ENCODE results near the gene INPP5K.
"Not testable (repeated sequence)": the region's sequence is repeated elsewhere in the genome, so short reads cannot be mapped to it uniquely, and the experiment has no call there.

INPP5K gene

DNA sequence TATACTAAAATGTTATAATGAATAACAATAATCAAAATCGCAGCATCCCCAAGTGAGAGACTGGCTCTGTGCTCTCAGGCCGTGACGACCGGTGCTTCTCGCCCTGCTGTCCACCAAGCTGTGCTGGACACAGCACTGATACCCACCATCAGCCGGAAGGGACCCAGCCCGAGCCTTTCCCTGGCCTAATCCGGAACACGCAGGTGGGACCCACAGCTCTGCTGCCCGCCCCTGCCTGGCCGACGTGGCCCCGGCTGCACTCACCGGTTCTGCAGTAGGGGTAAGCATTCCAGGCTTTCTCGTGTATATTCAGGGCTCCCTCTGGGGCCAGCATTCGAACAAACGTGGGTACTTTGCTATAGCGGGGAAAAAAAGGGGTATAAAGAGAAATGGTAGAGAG, 31.6 kb upstream of the INPP5K start:
- DNase-seq (ENCODE audit: extremely low read depth in 1 of 2, low read depth in 1 of 2) = no peak

DNA sequence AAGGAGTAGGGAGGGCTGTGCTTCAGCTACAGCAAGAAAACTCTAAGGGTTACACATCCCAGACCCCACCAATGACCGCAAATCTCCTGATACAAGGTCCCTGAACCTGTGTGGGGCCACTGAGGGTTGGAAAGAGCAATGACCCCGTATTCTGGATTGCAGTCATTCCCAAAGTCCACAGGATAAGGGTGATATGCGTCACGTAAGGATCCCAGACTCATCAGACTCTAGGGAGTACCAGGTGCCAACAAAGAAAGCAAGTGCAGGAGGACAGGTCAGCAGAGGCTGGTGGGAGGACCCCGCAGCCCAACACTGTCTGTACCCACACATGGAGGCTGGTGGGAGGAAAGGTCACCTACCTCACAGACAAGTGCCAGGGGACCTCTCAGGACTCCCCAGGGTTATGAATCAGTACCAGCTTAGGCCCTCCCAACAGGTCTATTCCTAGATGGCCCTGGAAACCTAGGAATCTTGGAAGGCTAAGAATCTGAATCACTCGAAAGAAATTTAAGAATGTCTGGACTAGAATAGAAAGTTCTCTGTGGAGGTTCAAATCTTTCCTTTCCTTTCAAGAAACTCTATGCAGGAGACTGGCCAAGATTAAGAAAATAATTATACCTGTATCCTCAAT, 30.0 kb upstream of the INPP5K start:
- DNase-seq (ENCODE audit: extremely low read depth in 1 of 2, low read depth in 1 of 2) = no peak

- no peak for DNase-seq (ENCODE audit: extremely low read depth in 1 of 2, low read depth in 1 of 2)
These were observed 29.2 kb upstream of the INPP5K start for GRCh38 chr17:1545618-1546017.

DNA sequence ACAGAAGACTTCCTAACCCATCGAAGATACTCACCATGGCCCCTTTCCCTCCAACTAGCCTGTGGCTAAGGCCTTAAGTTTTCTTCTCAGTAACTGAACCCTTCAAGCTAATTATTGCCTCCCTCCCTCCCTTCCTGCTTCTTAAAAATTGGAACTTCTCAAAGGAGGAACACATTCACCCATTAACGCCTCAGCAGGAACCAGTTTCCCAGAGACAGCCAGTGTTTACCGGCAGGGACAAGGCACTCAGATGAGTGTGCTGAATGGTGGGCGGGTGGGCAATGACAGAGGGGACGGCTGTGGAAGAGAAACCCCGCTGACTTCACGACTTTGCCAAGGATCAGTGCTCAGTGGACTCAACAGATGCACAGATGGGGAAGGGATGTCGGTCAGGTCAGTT, 25.9 kb upstream of the INPP5K start:
- no peak for DNase-seq (ENCODE audit: extremely low read depth in 1 of 2, low read depth in 1 of 2)

GRCh38 chr17:1541367-1541904, 25.0 kb upstream of the INPP5K start:
- no peak for DNase-seq (ENCODE audit: extremely low read depth in 1 of 2, low read depth in 1 of 2)

- DNase-seq (ENCODE audit: extremely low read depth in 1 of 2, low read depth in 1 of 2) = no peak
These were observed 23.4 kb upstream of the INPP5K start for GRCh38 chr17:1539811-1540210.

DNA sequence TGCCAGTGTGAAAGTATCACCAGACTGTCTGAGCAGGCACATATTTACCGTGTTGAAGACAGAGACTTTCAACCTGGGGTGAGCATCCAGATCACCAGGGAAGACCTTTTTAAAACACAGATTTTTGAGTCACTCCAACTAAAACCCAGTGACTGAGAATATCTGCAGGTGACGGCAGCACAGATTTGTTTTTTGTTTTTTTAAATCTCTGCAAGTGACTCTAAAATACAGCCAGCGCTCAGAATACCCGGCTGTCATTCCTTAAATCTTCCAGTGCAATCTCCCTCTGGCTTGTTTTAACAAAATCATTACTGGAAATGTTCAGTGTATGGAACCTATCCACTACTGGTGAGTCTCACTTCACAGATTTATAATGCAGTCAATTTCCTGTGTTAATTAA, 19.3 kb upstream of the INPP5K start:
- no peak for DNase-seq (ENCODE audit: extremely low read depth in 1 of 2, low read depth in 1 of 2)

DNA sequence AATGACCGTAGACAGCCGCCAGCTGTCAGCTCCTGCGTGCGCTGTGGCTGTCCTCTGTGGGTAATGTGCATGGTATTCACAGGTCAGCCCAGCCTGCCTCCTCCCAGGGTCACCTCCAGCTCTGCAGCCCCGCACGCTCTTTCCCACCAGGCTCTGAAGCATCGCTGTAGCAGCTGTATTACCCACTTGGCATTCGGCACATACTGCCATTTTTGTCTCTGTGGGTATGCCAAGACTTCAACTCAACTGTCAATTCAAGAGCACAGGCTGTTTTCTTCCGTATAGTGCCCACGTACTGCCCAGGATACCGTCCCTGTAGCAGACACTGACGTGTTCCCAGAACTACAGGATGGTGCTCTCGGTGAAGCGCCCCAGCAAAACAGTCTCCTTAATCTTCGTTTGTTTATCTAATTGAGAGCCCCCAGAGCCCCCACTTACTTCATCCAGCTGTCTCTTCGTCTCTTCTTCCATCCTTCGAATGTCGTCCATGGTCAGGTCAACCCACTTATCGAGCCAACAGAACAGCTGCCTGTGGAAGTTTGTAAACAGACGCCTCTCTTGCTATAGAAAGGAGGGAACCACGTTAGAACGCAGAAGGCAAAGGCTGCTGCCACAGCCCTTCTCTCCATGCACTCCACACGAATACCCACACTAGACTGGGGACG, 17.4 kb upstream of the INPP5K start:
- DNase-seq (ENCODE audit: extremely low read depth in 1 of 2, low read depth in 1 of 2) = no peak

DNA sequence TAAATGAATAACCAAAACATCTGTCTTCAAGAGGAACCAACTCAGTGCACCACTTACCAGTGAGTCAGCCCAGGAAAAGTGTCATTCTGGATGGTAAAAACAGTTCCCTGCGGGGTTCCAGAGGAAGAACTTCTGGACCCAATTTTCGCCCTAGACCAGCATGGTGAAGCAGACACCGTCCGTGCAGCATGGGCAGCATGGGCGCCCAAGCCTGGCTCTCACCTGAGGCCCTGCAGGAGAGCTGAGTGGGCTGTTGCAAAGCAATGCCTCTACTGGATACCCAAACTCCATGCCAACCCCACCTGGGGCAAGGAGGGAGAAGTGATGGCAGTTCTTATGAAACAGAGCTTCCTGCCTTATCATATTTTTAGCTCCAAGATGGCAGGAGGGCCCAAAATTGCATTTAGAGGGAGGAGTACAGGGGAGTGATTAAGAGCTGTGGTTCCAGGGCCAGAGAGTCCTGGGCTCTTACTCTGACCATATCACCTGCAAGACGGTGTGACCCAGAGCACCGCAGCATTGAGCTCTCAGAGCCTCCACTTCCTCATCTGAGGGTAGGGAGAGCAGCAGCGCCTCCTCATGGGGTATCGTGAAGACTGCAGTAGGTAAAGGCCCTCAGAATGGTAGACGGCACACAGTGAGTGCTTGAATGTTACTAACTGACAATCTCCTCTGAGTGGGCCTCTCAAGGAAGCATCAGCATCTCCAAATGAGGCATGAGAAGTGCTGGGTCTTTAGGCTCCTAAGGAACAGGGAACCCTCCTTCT, 16.6 kb upstream of the INPP5K start:
- DNase-seq (ENCODE audit: extremely low read depth in 1 of 2, low read depth in 1 of 2) = peak in 1 of 2 donors; percentile 7

- no peak for DNase-seq (ENCODE audit: extremely low read depth in 1 of 2, low read depth in 1 of 2)
These were observed 13.5 kb upstream of the INPP5K start for GRCh38 chr17:1529863-1530262.

GRCh38 chr17:1526876-1527275, 10.5 kb upstream of the INPP5K start:
- not testable (repeated sequence) for DNase-seq (ENCODE audit: extremely low read depth in 1 of 2, low read depth in 1 of 2)

GRCh38 chr17:1522626-1523025, 6.2 kb upstream of the INPP5K start:
- no peak for DNase-seq (ENCODE audit: extremely low read depth in 1 of 2, low read depth in 1 of 2)

- no peak for DNase-seq (ENCODE audit: extremely low read depth in 1 of 2, low read depth in 1 of 2)
These were observed 4.8 kb upstream of the INPP5K start for GRCh38 chr17:1521086-1521640.

DNA sequence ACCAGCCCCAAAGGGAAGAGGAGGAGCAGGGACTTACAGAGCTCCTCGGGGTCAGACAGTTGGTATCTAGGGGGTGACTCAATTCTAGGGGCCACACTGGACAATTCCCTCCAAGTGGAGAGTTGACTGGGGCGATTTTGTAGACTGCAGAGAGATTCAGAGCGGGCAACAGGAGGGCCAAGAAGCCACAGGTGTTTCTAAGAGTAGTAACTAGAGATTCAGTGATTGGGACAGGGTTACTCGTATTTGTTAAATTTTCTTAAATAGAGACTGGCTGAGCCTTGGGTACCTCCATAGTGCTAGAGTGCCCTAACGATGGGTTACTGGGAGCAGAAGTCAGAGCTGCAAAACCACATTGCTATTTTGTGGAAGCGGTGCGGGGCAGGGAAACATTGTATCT, 3.3 kb upstream of the INPP5K start:
- DNase-seq (ENCODE audit: extremely low read depth in 1 of 2, low read depth in 1 of 2) = no peak

GRCh38 chr17:1518410-1518809, 2.0 kb upstream of the INPP5K start:
- DNase-seq (ENCODE audit: extremely low read depth in 1 of 2, low read depth in 1 of 2) = no peak

GRCh38 chr17:1515640-1516387, 598 bp downstream of the INPP5K start:
- peak in 1 of 2 donors; percentile 37 for DNase-seq (ENCODE audit: extremely low read depth in 1 of 2, low read depth in 1 of 2)

DNA sequence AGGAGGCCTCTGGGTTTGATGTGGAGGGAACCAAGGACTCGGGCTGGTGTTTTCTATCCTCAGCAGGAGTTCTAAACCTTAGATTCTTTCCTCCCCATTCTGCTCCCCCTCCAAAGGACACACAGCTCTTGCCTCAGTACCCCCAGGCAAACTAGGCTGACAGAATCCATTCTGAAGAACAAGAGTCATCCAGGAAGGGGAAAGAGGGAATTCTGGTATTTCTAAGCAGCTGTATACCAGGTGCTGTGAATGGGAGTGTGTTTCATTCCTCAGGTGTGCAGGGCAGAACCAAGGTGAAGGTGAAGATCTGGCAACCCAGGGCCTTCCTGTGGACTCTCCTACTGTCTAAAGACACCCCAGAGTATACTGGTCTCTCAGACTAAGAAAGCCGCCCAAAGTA, 4.1 kb downstream of the INPP5K start:
- no peak for DNase-seq (ENCODE audit: extremely low read depth in 1 of 2, low read depth in 1 of 2)

GRCh38 chr17:1511756-1512321, 4.6 kb downstream of the INPP5K start:
- no peak for DNase-seq (ENCODE audit: extremely low read depth in 1 of 2, low read depth in 1 of 2)

DNA sequence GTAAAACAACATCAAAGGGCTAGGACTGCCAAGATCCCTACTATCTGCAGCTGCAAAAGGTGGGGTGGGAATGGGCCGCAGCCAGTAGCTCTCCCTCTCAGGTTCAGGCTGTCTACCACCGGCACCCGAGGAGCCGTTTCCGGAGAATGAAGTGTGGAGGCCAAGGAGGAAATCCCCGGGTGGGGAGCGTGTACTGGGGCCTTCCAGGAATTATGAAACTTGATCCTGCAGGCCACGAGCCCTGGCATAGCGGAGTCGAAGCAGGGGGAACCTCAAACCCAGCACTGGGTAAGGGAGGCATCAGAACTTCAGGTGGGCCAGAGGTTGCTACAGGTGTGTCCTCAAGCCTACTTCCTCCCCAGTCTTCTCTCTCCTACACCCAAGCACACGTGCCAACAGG, 5.1 kb downstream of the INPP5K start:
- no peak for DNase-seq (ENCODE audit: extremely low read depth in 1 of 2, low read depth in 1 of 2)

GRCh38 chr17:1509290-1509881, 7.0 kb downstream of the INPP5K start:
- DNase-seq (ENCODE audit: extremely low read depth in 1 of 2, low read depth in 1 of 2) = no peak
